GM19193 (cell line): ENCODE data around the gene ZNF451.

ENCODE experiments used
- POLR2A ChIP-seq: IDR thresholded peaks from 4 replicates; pipeline ENCODE4 v1.6.1; 2011; ENCODE audit not compliant: insufficient read depth, insufficient read length; ENCODE audit errors: extremely low read depth

The ZNF451 gene

DNA sequence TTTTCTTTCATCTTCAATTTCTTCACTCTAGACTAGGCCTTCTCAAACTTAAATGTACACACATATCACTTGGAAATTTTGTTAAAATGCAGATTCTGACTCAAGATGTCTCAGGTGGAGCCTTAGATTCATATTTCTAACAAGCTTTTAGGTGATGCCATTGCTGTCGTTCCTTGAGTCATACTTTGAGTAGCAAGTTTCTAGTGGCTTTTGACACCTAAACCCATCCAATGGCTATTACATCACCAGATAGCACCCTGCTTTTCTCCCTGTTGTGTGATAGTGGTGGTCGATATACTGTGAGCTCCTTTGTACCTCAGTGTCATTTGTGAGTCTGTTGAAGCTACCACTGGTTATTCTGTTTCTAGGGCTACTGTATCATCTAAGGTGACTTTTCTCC lies 47.4 kb downstream of the ZNF451 start:
- no peak for TF ChIP-seq POLR2A

DNA sequence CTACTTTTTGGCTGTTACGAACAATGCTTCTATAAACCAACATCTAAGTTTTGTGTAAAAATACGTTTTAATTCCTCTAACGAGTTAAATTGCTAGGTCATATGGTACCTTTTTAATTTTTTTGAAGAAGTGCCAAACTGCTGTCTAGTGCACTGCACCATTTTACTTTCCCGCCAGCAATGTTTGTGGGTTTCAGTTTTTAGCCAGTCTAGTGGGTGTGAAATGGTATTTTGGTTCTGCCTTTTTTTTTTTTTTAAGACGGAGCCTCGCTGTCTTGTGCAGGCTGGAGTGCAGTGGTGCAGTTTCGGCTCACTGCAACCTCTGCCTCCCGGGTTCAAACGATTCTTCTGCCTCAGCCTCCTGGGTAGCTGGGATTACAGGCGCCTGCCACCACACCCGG lies 48.0 kb downstream of the ZNF451 start:
- TF ChIP-seq POLR2A, result no peak

DNA sequence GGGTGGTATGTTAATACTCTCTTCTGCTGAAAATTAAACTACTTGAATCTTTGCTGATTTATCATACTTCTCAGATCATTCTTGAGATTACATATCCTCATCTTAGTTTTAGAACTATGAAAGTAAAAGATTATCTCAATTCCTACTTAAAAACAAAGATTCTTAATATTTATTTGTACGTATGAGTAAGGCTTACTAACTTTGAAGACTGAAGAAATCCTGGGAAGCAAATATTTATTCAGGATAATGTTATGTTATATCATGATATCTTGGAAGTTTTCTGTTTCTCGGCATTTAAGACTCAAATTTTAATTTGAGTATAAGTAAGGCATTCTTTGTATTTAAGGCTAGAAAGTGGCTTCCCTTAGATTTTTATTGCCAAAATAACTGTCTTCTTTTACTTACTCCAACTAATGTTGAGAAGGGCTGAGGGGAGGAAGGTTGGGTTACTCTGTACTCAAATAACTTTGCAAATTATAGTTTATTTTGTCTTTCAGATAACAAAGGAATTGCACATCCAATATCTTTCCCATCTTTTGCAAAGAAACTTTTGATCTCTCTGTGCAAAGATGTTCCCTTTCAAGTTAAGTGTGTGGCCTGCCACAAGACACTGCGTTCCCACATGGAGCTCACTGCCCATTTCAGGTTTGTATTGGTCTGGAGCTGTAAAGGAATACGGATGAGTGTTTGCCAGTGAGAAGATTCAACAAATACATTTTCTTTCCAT lies 51.6 kb downstream of the ZNF451 start:
- no peak for TF ChIP-seq POLR2A

DNA sequence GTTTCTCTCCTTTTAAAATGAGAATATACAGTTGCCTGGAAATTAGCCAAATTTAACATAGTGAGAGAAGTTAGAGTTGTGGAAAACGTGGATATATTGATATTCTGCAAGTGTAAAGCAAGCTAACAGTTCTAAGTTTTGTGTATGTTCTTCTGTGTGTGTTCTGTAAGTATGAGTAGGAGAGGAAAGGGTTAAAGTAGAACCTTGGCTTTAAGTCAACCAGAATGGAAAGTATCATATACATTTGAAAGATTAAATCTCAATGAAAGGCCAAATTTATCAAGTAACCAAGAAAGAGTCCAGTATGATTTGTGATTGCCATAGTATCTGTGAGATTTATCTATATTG lies 52.2 kb downstream of the ZNF451 start:
- no peak for TF ChIP-seq POLR2A

DNA sequence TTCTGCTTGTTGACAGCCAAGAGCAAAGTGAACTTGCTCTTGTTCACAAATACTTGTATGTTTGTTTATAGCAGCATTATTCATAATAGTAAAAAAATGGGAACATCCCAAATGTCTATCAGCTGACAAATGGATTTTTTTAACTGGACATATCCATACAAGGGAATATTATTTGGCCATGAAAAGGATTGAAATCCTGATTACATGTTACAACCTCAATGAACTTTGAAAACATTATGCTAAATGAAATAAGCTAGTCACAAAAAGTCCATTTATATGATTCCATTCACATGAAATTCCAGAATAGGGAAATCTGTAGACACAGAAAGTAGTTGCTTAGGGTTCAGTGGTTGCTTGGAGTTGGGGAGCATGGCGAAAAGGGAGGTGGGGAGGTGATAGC lies 53.7 kb downstream of the ZNF451 start:
- no peak for TF ChIP-seq POLR2A

DNA sequence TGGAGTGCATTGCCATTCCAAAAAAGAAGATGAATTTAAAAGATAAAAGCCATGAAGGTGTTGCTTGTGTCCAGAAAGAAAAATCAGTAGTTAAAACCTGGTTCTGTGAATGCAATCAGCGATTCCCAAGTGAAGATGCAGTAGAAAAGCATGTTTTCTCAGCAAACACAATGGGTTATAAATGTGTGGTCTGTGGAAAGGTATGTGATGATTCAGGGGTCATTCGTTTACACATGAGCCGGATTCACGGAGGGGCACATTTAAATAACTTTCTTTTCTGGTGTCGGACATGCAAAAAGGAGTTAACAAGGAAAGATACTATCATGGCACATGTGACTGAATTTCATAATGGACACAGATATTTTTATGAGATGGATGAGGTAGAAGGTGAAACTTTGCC lies 57.4 kb downstream of the ZNF451 start:
- TF ChIP-seq POLR2A, result no peak

DNA sequence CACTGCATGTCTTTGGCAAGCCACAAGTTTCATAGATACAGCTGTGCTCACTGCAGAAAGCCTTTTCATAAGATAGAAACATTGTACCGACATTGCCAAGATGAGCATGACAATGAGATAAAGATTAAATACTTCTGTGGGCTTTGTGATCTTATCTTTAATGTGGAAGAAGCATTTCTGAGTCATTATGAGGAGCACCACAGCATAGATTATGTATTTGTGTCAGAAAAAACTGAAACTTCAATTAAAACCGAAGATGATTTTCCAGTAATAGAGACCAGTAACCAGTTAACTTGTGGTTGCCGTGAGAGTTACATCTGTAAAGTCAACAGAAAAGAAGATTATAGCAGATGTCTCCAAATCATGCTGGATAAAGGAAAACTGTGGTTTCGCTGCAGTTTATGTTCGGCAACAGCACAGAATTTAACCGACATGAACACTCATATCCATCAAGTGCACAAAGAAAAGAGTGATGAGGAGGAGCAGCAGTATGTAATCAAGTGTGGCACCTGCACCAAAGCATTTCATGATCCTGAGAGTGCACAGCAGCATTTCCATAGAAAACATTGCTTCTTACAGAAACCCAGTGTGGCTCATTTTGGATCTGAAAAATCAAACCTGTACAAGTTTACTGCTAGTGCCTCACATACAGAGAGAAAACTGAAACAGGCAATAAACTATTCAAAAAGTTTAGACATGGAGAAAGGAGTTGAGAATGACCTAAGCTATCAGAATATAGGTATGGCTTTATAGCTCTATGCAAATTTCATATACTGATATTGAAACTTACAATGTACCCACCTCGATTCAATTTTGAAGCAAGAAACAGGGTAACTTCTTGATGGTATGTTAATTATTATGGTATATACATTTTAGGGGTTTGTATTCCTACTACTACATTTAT lies 58.2 kb downstream of the ZNF451 start:
- TF ChIP-seq POLR2A, result no peak

DNA sequence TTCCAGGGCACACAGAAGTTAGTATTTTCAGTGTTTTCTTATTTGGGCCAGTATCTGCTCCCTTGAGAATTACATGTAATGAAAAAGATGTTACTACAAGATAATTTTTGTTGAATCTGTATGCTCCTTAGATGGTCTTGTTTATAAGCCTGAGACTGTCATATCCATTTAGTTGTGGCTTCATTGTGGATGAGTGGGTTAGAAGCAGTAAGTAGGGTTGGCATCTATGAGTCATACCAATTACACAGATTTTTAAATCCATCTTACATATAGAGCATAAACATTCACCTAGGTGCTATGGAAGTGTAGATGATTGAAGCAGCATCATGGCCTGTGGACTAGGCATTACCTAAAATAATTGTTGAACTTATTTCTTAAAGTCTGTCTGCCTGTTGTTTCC lies 68.7 kb downstream of the ZNF451 start:
- no peak for TF ChIP-seq POLR2A

DNA sequence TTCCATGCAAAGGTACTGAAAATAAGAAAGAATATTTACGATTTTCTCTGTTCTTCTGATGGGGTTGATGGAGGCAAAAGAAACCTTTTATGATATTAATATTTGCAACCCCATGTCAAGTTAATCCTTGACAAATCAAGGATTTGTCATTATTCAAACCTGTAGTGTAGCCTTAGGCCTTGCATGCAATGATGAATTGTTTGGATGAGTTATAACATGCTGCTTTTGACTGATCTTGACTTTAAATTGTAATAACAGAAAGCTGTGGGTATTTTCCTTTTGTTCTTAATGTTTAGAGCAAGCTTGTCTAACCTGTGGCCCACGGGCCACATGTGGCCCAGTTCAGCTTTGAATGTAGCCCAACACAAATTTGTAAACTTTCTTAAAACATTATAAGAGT lies 69.1 kb downstream of the ZNF451 start:
- no peak for TF ChIP-seq POLR2A

DNA sequence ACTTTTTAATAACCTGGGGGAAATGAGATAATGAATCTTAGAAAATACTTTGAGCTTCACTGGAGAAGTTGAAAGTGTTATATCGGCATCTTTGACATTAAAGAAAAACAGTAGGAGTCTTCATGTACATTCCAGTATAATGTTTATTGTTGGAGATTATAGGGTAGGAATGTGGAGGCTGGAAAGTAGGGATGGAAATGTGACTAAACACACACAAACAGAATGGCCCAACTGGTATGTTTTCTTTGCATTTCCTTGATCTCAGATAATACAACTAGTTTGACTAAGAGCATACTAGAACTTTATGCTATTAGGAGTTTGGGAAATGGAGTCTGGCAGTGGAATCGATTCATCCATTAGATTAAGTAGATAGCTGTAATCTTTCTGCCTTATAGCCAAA lies 72.0 kb downstream of the ZNF451 start:
- no peak for TF ChIP-seq POLR2A

DNA sequence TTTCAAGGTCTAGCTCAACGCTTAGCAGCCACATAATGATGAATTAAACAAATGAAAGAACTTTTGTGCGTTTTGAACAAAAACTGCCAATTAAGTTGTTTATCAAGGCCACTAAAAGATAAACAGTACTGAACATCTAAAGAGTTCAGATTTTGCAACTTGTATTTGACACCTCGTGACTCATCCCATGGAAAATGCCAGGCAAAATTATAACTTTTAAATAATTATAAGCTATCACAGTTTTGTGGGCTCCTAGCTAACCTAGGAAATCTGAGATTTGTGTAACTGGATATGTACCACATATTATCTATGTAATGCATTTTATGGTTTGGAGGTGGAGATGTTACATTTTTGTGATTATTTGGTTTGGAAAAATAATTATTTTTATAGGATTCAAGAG lies 72.5 kb downstream of the ZNF451 start:
- TF ChIP-seq POLR2A, result no peak

DNA sequence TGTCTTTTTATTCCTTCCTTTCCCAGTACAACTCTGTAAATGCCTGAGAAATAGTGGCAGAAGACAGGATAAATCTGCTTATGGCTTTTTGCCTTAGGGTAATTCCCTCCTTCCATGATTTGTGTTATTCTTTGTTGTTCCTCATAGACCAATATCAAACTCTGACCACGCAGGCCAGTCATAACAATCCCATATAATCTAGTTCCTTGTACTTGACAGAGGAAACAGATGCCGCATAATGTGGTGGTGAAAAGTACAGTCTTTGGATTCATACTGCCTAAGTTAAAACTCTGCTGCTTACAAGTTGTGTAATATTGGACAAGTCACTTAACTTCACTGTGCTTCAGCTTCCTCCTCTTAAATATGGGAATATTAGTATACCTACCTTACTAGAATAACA lies 74.0 kb downstream of the ZNF451 start:
- no peak for TF ChIP-seq POLR2A

DNA sequence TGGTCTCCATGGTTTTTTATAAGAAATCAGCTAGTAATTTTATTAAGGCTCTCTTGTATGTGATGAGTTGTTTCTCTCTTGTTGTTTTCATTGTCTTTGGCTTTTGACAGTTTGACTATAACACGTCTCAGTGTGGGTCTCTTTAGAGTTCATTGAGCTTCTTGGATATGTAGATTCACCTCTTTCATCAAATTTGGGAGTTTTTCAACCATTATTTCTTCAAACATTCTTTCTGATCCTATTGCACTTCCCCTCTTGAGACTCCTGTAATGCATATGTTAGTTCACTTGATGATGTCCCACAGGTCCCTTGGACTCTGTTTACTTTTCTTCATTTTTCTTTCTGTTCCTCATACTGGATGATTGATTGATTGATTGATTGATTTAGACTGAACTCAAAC lies 75.1 kb downstream of the ZNF451 start:
- TF ChIP-seq POLR2A, result no peak

DNA sequence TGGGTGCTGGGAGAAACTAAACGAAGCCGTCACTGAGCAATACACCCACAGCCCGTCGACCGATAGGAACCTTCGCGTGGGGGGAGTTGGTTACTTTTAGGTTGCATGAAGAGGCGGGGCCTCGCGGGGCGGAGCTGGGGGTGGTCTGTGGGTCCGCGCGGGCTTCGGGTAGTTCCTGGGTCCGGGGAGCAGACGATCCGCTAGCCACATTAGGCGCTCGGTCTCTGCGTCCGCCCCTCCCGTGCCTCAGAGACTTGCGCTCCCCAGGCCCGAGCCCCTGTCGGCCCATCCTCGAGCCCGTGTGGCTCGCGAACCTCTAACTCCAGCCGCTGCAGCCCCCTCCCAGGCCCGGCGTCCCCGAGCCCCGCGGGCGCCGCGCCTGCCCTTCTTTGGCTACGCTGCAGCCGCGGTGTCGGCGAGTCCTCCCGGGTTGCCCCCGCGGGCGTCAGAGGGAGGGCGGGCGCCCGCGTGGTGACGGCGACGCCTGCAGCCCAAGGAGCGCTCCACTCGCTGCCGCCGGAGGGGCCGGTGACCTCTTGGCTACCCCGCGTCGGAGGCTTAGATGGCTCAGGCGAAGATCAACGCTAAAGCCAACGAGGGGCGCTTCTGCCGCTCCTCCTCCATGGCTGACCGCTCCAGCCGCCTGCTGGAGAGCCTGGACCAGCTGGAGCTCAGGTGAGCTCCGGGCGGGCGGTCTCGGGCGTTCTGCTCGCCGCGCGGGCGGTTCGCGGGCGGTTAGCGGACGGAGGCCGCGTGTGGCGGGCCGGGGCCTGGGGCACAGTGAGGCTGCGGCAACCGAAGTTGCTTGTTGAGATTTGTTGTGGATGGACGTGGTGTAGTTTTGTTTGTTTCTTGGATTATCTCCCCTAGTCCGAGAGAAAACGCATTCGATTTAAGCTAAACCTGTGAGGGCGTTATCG lies 82.4 kb downstream of the ZNF451 start, which contains the start of gene BAG2:
BAG2 (plus strand) TSS at position 191 of the 920 bp plus-strand sequence; CDS start at position 563, 372 bp downstream.
- peak; percentile 95 for TF ChIP-seq POLR2A
